HUES6 (cell line): ENCODE measurements around the gene TIA1.
"Not testable (repeated sequence)": the region's sequence is repeated elsewhere in the genome, so short reads cannot be mapped to it uniquely, and the experiment has no call there.

Experiments
- H3K27ac ChIP-seq: 2 replicates; pipeline ENCODE4 v1.7.0; 2013; ENCODE audit warnings: low read depth, mild to moderate bottlenecking, low read length, inconsistent platforms
- H3K27me3 ChIP-seq: 2 replicates; pipeline ENCODE4 v1.6.1; 2013; ENCODE audit warnings: low read length; ENCODE audit not compliant: control insufficient read depth, insufficient read depth
- H3K36me3 ChIP-seq: 2 replicates; pipeline ENCODE4 v1.6.1; 2013; ENCODE audit warnings: low read length; ENCODE audit not compliant: control insufficient read depth, insufficient read depth
- H3K4me1 ChIP-seq: 2 replicates; pipeline ENCODE4 v1.6.1; 2013; ENCODE audit warnings: low read length; ENCODE audit not compliant: control insufficient read depth, insufficient read depth
- H3K4me3 ChIP-seq: 2 replicates; pipeline ENCODE4 v1.5.1; 2013; ENCODE audit warnings: low read depth, low read length
- H3K9ac ChIP-seq: one replicate; pipeline ENCODE4 v1.6.1; 2013; ENCODE audit warnings: mild to moderate bottlenecking, low read length
- H3K9me3 ChIP-seq: 2 replicates; pipeline ENCODE4 v1.6.1; 2013; ENCODE audit warnings: low read depth, low read length; ENCODE audit not compliant: control insufficient read depth, insufficient read depth

Gene TIA1

GRCh38 chr2:70255637-70256314 is 7.3 kb upstream of the TIA1 start:
- Histone ChIP-seq H3K36me3 (peaks cover 8% of the 10 kb centered on the region), H3K4me1 (peaks cover 10% of the 10 kb centered on the region), H3K27me3 (no peaks in the 10 kb centered on the region), H3K27ac (no peak overlapping the region), H3K9me3 (no peaks in the 10 kb centered on the region), H3K4me3 (no peak overlapping the region), H3K9ac (no peak overlapping the region)

GRCh38 chr2:70250434-70250833 is 2.0 kb upstream of the TIA1 start:
- H3K36me3 ChIP-seq, result peaks cover 9% of the 10 kb centered on the region; the same call in 1 of the 2 replicates
- H3K9ac ChIP-seq, result no peak overlapping the region
- no peaks in the 10 kb centered on the region for H3K4me1 ChIP-seq
- no peak overlapping the region for H3K4me3 ChIP-seq
- H3K27me3 ChIP-seq, result no peaks in the 10 kb centered on the region
- no peak overlapping the region for H3K27ac ChIP-seq
- H3K9me3 ChIP-seq, result no peaks in the 10 kb centered on the region

- Histone ChIP-seq H3K9ac (peak overlapping the region; percentile 99), H3K36me3 (peaks cover 15% of the 10 kb centered on the region; the same call in 1 of the 2 replicates), H3K27ac (peak overlapping the region; percentile 99), H3K9me3 (no peaks in the 10 kb centered on the region), H3K27me3 (no peaks in the 10 kb centered on the region), H3K4me1 (peaks cover 14% of the 10 kb centered on the region), H3K4me3 (peak overlapping the region; percentile 99)
Measured at GRCh38 chr2:70247364-70248180, 856 bp downstream of the TIA1 start.

- peaks cover 14% of the 10 kb centered on the region for H3K4me1 ChIP-seq
- peaks cover 42% of the 10 kb centered on the region for H3K36me3 ChIP-seq
- no peaks in the 10 kb centered on the region for H3K9me3 ChIP-seq
- H3K27ac ChIP-seq, result no peak overlapping the region
- no peak overlapping the region for H3K9ac ChIP-seq
- no peak overlapping the region for H3K4me3 ChIP-seq
- H3K27me3 ChIP-seq, result no peaks in the 10 kb centered on the region
Measured at GRCh38 chr2:70243806-70244584, 4.4 kb downstream of the TIA1 start.

GRCh38 chr2:70242552-70242951 is 5.9 kb downstream of the TIA1 start:
- no peak overlapping the region for H3K9ac ChIP-seq

GRCh38 chr2:70241340-70241739 is 7.1 kb downstream of the TIA1 start:
- Histone ChIP-seq H3K4me1 (peaks cover 14% of the 10 kb centered on the region), H3K4me3 (no peak overlapping the region), H3K27ac (no peak overlapping the region), H3K36me3 (peaks cover 52% of the 10 kb centered on the region), H3K9me3 (no peaks in the 10 kb centered on the region), H3K27me3 (no peaks in the 10 kb centered on the region), H3K9ac (no peak overlapping the region)

More at GRCh38 chr2:70242552-70242951, 5.9 kb downstream of the TIA1 start:
- Histone ChIP-seq H3K4me1 (peaks cover 14% of the 10 kb centered on the region), H3K27ac (no peak overlapping the region), H3K4me3 (no peak overlapping the region), H3K36me3 (peaks cover 42% of the 10 kb centered on the region), H3K9me3 (no peaks in the 10 kb centered on the region), H3K27me3 (no peaks in the 10 kb centered on the region)

GRCh38 chr2:70240599-70240998 is 7.8 kb downstream of the TIA1 start:
- no peaks in the 10 kb centered on the region for H3K9me3 ChIP-seq
- H3K4me1 ChIP-seq, result peaks cover 14% of the 10 kb centered on the region
- H3K9ac ChIP-seq, result no peak overlapping the region
- no peaks in the 10 kb centered on the region for H3K27me3 ChIP-seq
- H3K36me3 ChIP-seq, result peaks cover 55% of the 10 kb centered on the region
- no peak overlapping the region for H3K27ac ChIP-seq
- no peak overlapping the region for H3K4me3 ChIP-seq

- no peaks in the 10 kb centered on the region for H3K27me3 ChIP-seq
- peaks cover 81% of the 10 kb centered on the region for H3K36me3 ChIP-seq
- no peak overlapping the region for H3K9ac ChIP-seq
- no peak overlapping the region for H3K27ac ChIP-seq
- H3K4me1 ChIP-seq, result no peaks in the 10 kb centered on the region
- no peaks in the 10 kb centered on the region for H3K9me3 ChIP-seq
- H3K4me3 ChIP-seq, result no peak overlapping the region
Measured at GRCh38 chr2:70233926-70234325, 14.5 kb downstream of the TIA1 start.

GRCh38 chr2:70226781-70227180 is 21.6 kb downstream of the TIA1 start:
- Histone ChIP-seq H3K4me1 (no peaks in the 10 kb centered on the region), H3K9ac (no peak overlapping the region), H3K27ac (no peak overlapping the region), H3K27me3 (no peaks in the 10 kb centered on the region), H3K4me3 (no peak overlapping the region), H3K36me3 (peaks cover 96% of the 10 kb centered on the region), H3K9me3 (no peaks in the 10 kb centered on the region)

- not testable (repeated sequence) for H3K27ac ChIP-seq, H3K9ac ChIP-seq, H3K4me3 ChIP-seq, H3K4me1 ChIP-seq, H3K9me3 ChIP-seq, H3K27me3 ChIP-seq
- peaks cover 95% of the 10 kb centered on the region for H3K36me3 ChIP-seq
Measured at GRCh38 chr2:70223305-70223704, 25.1 kb downstream of the TIA1 start.
